KOPT-K1 (cell line): Measurements from ENCODE around the gene SPSB3.

Experiments used
- H3K27ac ChIP-seq: fragments of 200-600 bp; sonication (generic); 2 replicates; pipeline ENCODE4 v1.5.1; 2016; ENCODE audit warnings: antibody characterized with exemption, mild to moderate bottlenecking, low read depth, low read length; ENCODE audit not compliant: poor library complexity, severe bottlenecking
- H3K36me3 ChIP-seq: fragments of 200-600 bp; sonication (generic); 2 replicates; pipeline ENCODE4 v1.5.1; 2017; ENCODE audit warnings: antibody characterized with exemption, mild to moderate bottlenecking, low read length, moderate library complexity; ENCODE audit not compliant: insufficient read depth
- H3K9me3 ChIP-seq: fragments of 200-600 bp; sonication (generic); 2 replicates; pipeline ENCODE4 v1.5.1; 2017; ENCODE audit warnings: antibody characterized with exemption, low read length, mild to moderate bottlenecking; ENCODE audit not compliant: insufficient read depth, poor library complexity, severe bottlenecking

Gene SPSB3

GRCh38 chr16:1776991-1777374 is 5.4 kb downstream of the SPSB3 start:
- no peak overlapping the region for H3K27ac ChIP-seq
- no peaks in the 10 kb centered on the region for H3K9me3 ChIP-seq
- H3K36me3 ChIP-seq = peaks cover 43% of the 10 kb centered on the region; the same call in 1 of the 2 replicates

- Histone ChIP-seq H3K27ac (no peak overlapping the region), H3K36me3 (peaks cover 43% of the 10 kb centered on the region; the same call in 1 of the 2 replicates), H3K9me3 (no peaks in the 10 kb centered on the region)
These were observed 5.8 kb downstream of the SPSB3 start for GRCh38 chr16:1776672-1776955.

GRCh38 chr16:1775846-1776671 is 6.3 kb downstream of the SPSB3 start:
- Histone ChIP-seq H3K9me3 (no peaks in the 10 kb centered on the region), H3K36me3 (peaks cover 43% of the 10 kb centered on the region; the same call in 1 of the 2 replicates), H3K27ac (no peak overlapping the region)

DNA sequence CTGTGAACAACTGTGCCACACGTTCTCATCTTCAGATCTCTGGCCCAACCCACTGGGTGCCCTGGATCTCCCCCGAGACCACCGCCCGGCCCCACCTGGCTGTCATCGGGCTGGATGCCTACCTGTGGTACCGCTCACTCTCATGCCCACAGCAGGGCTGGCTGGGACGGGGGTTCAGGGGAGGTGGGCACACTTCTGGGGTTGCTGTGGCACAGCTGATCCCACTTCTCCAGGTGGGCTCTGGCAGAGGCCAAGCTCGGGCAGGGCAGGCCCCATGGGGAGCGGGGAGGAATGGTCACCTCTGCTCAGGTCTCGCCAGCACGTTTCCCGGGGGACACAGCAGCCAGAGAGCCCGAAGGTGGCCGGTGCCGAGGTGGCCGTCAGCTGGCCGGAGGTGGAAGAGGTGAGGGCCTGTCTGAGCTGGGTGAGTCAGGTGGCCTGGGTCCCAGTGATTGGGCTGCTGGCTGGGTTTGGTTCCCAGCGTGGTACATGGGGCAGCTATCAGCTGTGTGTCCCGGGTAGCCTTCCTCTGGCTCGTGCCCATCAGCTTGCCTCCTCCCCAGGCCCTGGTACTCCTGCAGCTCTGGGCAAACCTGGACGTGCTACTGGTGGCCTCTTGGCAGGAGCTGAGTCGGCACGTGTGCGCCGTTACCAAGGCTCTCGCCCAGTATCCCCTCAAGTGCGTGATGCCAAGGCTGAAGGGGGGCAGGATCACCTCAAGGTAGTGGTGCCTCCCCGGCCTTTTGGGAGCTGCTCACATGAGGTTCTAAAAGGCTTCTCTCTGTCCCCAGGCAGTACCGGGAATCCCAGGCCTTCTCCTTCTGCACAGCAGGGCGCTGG is 7.1 kb downstream of the SPSB3 start:
- Histone ChIP-seq H3K27ac (no peak overlapping the region), H3K36me3 (peaks cover 45% of the 10 kb centered on the region; the same call in 1 of the 2 replicates), H3K9me3 (no peaks in the 10 kb centered on the region)

- Histone ChIP-seq H3K36me3 (peaks cover 46% of the 10 kb centered on the region; the same call in 1 of the 2 replicates), H3K27ac (peak overlapping the region; percentile 85)
These were observed 8.0 kb downstream of the SPSB3 start for GRCh38 chr16:1774448-1774780.

DNA sequence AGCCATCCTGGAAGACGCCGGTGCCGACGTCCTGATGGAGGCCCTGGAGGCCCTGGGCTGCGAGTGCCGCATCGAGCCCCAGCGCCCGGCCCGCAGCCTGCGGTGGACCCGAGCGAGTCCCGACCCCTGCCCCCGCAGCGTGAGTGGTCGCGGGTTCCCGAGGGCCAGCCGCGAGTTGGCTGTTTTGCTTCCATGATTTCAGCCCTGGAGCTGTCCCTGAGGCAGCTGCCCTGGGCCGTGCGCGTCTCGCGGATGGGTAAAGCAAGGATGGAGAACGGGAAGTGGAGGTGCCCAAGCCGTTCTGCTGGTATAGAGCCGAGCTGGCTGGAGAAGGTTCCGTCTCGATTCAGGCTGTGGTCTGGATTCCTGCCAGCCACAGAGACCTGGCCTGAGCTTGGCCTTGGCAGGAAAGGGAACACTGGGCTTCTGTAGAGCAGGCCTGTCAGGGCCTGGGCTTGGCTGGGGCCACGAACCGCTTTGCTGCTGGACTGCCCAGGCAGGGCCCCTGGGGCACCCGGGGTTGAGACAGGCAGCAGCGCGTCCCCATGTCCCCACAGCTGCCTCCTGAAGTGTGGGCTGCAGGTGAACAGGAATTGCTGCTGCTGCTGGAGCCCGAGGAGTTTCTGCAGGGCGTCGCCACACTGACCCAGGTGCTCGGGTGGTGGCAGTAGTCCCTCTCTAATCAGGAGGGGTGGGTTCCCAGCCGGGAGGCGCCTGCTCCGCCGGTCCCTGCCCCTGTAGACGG is 8.5 kb downstream of the SPSB3 start:
- H3K9me3 ChIP-seq = no peaks in the 10 kb centered on the region
- H3K36me3 ChIP-seq = peaks cover 45% of the 10 kb centered on the region; the same call in 1 of the 2 replicates
- peak overlapping the region; percentile 85 for H3K27ac ChIP-seq

More at GRCh38 chr16:1774448-1774780, 8.0 kb downstream of the SPSB3 start:
- H3K9me3 ChIP-seq = no peaks in the 10 kb centered on the region

DNA sequence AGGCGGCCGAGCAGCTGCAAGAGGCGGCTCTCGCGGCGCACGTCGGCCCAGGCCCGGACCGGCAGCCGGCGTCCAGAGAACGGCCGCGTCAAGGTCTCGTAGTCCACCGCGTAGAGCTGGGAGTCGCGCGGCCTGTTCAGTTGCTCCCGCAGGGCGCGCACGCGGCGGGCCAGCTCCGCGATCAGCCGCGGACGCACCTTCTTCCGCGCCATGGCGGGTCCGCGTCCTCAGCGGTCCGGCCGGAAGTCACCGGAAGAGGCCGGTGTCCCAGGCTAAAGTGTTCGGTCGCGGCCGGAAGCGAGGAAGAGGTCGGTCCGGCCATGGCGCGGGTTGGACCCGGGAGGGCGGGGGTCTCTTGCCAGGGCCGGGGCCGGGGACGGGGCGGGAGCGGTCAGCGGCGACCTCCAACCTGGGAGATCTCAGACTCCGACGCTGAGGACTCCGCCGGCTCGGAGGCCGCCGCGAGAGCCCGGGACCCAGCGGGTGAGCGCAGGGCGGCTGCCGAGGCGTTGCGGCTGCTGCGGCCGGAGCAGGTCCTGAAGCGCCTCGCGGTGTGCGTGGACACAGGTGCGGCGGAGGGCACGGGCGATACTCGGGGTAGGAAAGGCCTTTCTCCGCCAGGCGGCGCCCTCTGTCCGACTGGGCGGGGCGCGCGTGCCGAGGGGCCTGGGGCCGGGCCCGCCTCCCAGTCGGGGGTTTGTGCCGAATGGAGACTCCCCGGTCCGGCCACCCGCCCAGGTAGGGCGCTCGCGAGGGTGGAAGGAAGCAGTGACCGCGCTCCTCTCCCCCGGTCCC is 9.3 kb downstream of the SPSB3 start, which contains the start of gene MRPS34:
Gene MRPS34, minus strand, starts transcription at position 227 of the 795 bp plus-strand sequence. Its CDS starts 15 bp downstream, at position 212.
- peaks cover 52% of the 10 kb centered on the region; the same call in 1 of the 2 replicates for H3K36me3 ChIP-seq
- peak within 1 kb of the TSS; percentile 85 for H3K27ac ChIP-seq
- H3K9me3 ChIP-seq = no peaks in the 10 kb centered on the region

- Histone ChIP-seq H3K9me3 (no peaks in the 10 kb centered on the region), H3K27ac (peak within 1 kb of the TSS; percentile 85), H3K36me3 (peaks cover 52% of the 10 kb centered on the region; the same call in 1 of the 2 replicates)
These were observed 9.9 kb downstream of the SPSB3 start, which contains the start of gene EME2 for GRCh38 chr16:1772362-1772907. EME2 (plus strand) TSS chr16:1772810; CDS start chr16:1773228, 418 bp downstream.

DNA sequence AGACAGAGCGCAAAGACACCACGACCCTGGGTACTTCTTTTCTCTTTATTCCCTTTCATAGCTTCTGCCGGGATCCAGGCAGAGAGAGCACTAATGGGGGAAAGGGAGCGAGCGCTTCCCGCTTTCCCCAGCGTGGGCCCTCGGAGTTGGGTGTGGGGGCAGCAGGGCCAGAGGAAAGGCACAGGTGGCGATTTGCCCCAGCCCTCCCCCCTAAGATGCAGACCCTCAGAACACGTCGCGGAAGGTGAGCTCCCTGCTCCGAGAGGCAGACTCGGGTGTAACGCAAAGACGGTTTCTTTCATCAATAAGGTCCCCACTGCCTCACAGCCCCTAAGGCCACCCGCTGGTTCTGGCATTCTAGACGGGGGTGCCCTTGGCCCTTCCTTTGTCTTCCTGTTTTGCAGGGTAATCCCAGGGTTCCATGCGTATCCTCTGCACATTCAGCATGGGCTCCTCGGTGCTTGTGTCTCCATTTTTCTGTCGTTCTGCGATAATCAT is 10.5 kb downstream of the SPSB3 start:
- peak overlapping the region; percentile 85 for H3K27ac ChIP-seq
- H3K36me3 ChIP-seq = peaks cover 52% of the 10 kb centered on the region; the same call in 1 of the 2 replicates
- H3K9me3 ChIP-seq = no peaks in the 10 kb centered on the region

- Histone ChIP-seq H3K36me3 (peaks cover 52% of the 10 kb centered on the region; the same call in 1 of the 2 replicates), H3K27ac (peak within 1 kb of the TSS; percentile 85), H3K9me3 (no peaks in the 10 kb centered on the region)
These were observed 11.0 kb downstream of the SPSB3 start, which contains the start of gene NME3 for GRCh38 chr16:1771188-1771863. NME3 (minus strand) TSS chr16:1771543; CDS start chr16:1771534, 9 bp downstream.

DNA sequence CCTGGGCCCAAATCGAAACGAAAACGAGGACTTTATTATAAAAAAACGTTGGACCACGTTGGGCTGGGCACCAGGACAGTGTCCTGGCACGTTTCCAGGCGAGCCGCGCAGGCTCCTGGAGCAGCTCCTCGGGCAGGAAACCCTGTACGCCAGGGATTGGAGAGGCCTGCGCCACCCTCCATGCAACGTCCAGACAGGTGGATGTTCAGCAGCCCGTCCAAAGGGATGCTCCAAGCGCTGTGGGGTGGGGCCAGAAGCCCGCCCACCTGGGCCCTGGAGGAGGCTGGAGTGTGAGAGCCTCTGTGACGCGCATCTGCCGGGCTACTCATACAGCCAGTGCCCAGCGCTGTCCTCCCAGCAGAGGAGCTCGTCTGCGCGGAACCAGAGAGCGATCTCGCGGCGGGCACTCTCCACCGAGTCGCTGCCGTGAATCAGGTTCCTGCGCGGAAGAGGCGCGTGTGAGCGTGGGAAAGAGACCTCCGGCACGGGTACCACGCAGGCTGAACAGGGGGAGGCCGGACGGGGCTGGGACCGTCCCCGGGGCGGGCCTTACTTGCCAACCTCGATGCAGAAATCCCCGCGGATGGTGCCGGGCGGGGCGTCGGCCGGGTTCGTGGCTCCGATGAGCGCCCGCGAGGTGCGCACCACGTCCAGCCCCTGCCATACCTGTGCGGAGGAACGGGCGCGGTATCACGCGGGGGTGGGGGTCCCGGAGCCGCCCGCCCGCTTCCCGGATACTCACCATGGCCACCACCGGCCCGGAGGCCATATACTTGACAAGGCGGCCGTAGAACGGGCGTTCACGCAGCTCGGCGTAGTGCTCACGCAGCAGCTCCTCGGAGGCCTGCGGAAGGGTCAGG is 11.8 kb downstream of the SPSB3 start:
- Histone ChIP-seq H3K9me3 (no peaks in the 10 kb centered on the region), H3K27ac (peak overlapping the region; percentile 85), H3K36me3 (peaks cover 53% of the 10 kb centered on the region; the same call in 1 of the 2 replicates)

GRCh38 chr16:1769402-1770300 is 12.7 kb downstream of the SPSB3 start:
- H3K9me3 ChIP-seq = no peaks in the 10 kb centered on the region
- peaks cover 58% of the 10 kb centered on the region for H3K36me3 ChIP-seq
- no peak overlapping the region for H3K27ac ChIP-seq
